Measurements from ENCODE around the gene TMEM26. TPM values are rescaled to one million over a fixed set of nuclear protein-coding genes. Genes with fewer than 3 reads are reported as not detected.
A peak's percentile ranks its signal among the peaks of the same experiment; 100 is the strongest.
"Not testable (repeated sequence)": the region's sequence is repeated elsewhere in the genome, so short reads cannot be mapped to it uniquely, and the experiment has no call there.

Gene TMEM26
- total RNA-seq, 2 donors from 2014 or later: 0.81 to 1.1 TPM

DNA sequence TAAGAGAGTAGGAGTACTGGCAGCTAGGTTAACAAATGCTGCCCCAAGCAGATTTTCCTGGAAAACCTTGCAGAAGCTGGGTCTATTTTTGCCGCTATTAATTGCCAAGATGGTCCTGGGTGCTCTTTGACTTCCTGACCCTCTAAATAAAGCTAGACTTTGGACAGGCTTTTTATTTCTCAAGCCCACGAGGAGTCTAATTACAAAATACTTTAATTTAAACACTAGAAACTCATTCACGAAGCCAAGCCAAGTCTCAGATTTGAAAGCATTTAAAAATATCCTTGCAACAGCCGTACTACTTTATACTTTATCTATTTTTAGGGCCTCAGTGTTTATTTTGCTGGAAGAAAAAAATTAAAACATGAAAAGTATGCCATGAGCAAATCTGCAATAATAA lies 45.1 kb downstream of the TMEM26 start:
- intact Hi-C loops (cut with DNase I): no loop called here
- DNase-seq (ENCODE audit: low spot score): no peak

DNA sequence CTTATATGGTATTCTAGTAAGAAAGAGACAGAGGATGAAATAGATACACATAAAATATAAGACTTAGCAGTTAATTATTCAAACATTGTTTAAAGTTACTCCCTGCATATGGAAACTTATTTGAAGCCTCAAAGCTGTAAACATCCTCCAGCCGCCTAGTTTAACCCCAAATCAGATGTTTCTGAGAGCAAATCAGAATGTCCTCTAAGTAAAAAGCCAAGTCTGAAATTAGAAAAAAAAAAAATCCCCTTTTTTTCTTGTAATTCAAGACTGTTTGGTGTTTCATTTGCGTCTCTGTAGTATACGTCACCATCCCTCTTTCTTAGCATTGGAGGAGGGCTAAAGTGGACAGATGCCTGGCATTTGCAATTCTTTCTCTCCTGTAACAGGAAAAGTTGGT lies 46.4 kb downstream of the TMEM26 start:
- DNase-seq (ENCODE audit: low spot score): no peak
- intact Hi-C loops (cut with DNase I): no loop called here

DNA sequence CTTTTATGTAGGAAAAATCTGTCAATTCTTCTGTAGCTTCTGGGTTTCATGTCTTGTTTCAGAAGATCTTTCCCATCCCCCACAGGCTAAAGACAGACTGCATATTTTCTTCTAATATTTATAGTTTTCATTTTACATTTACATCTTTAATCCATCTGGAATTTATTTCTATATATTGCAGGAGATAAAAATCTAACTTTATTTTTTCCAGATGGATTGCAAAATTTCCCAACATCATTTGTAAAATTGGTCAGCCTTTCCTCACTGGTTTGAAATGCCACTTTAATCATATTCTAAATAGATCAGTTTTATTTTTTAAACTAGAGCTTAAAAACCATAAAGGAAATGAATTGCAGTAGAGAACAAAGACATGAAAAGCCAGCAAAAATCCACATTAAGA lies 46.9 kb downstream of the TMEM26 start:
- no peak for DNase-seq (ENCODE audit: low spot score)
- intact Hi-C loops (cut with DNase I): no loop called here

DNA sequence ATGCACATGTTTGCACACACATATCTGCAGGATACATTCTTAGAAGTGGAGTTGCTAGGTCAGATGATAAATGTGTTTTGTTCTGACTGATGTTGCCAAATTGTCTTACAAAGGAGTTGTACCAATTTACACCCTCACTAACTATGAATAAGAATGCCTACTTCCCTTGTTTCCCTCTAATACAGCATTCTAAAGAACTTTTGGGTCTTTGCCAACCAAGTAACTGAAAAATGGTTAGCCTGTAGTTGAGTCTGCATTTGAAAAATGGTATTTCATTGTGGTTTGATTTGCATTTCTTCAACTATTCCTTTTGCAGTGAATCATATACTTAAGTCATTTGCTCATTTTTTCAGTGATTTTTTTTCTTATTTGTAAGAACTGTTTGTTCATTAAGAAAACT lies 48.4 kb downstream of the TMEM26 start:
- no peak for DNase-seq (ENCODE audit: low spot score)
- intact Hi-C loops (cut with DNase I): no loop called here

DNA sequence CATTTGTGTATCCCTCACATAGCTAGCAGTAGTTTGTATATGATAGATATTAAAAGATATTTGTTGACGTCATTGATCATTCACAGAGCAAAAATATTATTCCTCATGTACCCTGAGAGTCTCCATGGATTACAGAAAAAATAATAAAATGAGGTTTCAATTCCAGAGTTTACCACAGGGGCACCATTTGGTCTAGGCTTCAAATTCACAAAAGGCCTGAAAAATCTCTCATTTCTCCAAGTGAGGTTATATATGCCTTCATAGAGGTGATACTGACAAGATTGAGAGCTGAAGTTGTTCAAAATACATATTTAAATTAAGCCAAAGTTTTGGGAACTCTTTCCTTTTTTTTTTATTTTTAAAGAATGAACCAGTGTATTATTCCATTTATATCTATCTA lies 52.7 kb downstream of the TMEM26 start:
- DNase-seq (ENCODE audit: low spot score): no peak
- intact Hi-C loops (cut with DNase I): no loop called here

DNA sequence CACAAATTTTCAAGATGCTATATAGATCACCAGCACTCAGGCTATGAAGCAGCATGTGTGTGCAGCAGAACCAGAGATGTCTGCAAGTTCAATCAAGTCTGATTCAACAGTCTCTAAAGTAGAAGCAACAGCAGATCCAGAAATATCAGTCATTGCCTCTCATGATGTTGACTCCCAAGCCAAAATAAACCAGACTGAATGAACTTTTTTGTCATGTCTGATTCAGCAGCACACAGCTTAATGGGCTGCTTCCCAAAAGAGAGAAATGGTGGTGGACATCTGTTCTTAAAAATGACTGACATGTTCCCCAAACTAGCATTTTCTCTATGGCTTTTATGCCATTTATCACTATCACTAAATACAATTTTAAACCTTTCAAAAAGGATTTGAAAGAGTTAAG lies 53.8 kb downstream of the TMEM26 start:
- no peak for DNase-seq (ENCODE audit: low spot score)
- intact Hi-C loops (cut with DNase I): no loop called here

DNA sequence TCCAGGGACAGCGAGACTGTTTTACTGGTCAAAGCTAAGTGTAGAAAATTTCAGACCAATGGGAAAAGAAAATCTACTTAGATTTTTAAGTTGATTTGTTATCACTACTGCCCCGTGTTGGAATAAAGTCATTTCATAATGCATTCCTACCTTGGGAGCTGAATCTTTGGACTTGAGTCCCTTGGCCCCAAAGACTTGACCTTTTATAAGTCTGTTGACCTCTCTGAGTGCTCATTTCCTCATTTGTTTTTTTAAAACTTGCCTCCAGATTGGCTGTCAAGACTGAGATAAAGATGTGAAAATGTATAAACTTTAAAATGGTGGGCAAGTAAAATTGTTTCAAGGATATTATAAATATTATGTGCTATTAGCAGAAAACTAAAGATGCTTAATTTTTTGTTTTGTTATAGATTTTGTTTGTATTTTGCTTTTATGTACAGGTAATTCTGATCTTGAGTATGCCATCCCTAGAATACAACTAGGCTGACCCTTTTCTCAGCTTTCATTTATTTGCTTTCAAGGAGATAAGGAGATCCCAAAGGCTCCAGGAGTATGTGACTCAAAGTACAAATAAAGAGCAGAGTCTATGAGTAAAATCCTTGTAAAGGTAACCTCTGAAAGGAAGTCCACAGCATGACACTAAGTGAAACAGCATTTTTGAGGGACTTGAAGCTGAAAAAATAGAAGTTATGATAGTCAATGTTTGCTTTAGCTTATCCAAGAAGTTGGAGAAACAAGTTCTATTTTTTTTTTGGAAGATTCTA lies 54.6 kb downstream of the TMEM26 start:
- intact Hi-C loops (cut with DNase I): no loop called here
- no peak for DNase-seq (ENCODE audit: low spot score)

DNA sequence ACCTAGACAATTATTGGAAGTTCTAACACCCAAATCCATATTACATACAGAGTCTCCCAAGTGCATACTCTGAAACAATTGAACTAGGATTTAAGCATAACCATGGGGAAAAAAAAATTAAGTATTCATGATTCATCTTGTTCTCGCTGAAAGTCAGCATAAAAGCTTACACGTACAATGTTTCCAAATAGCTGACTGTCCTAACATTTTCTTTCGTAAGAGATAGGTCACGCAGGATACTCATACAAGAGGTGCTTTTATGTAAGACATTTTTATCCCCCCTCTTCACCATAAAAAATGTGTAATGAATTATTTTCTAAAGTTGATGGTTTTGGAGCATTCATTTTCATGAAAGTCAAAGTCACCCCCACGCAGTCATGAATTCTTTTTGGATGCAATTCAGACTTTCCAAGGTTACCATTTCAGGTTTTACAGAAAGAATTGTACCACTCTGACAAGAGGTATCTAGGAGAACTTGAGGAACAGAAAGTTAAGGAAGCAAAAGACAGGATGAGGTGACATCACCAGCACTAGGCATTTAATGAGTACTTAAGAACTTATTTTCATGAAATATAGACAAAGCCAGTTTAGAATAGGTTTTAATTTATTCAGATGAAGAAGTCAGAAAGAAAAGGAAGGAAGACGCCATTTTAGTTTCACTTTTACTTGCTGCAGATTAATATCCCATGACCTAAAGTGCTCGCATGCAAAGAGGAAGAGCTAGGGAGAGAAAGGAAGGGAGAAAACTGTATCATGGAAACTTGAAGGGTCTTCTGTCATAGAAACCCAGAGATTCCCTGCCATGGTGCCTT lies 55.8 kb downstream of the TMEM26 start:
- intact Hi-C loops (cut with DNase I): no loop called here
- no peak for DNase-seq (ENCODE audit: low spot score)

DNA sequence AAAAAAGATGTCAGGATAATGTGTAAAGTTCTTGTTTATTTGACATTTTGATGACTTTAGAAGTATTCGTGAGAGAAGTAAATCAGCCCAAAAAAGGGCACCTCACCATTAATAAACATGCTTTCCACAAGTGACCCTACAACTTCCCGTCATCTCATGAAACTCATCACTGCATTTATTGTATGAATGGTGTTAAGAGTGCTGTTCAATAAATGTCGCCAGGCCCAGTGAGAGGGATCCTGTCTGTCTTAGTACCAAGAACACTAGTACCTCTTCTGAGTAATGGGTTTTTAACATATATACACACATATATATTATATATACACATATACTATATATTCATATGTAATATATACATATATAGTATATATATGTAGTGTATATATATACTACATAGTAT lies 61.9 kb downstream of the TMEM26 start:
- no peak for DNase-seq (ENCODE audit: low spot score)
- intact Hi-C loops (cut with DNase I): no loop called here

DNA sequence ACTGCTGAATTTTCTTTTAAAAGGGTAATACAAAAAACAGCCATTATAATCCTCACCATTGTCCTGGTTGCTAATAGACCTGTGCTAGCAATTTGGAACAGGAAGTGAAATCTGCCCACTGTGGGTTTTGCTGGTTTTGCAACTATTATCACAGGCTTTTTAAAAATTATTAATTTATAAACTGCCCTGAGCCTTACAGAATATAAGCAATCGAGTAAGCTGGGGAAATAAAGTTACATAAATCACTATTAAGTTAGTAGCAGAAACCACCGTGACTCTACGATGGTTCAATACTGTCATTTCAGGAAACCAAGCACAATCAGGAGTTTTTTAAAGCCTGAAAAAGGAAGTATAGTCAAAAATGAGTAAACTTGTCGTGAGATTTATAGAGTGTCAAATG lies 62.3 kb downstream of the TMEM26 start:
- intact Hi-C loops (cut with DNase I): no loop called here
- DNase-seq (ENCODE audit: low spot score): no peak

DNA sequence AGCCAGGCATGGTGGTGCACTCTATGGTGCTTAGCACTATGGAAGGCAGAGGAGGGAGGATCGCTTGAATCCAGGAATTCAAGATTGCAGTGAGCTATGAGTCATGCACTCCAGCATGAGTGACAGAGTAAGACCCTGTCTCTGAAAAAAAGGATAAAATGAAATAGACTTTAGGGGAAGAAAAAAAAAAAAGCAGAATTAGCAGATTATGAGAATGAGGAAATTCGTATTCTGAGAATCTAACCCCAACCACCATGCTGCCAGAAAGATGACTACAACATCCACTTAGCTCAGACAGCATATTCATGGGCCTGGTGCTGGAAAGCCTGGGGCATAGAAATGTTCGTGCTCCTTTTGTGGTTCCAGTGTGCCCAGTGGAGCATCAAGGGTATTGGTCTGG lies 63.3 kb downstream of the TMEM26 start:
- intact Hi-C loops (cut with DNase I): no loop called here
- no peak for DNase-seq (ENCODE audit: low spot score)

DNA sequence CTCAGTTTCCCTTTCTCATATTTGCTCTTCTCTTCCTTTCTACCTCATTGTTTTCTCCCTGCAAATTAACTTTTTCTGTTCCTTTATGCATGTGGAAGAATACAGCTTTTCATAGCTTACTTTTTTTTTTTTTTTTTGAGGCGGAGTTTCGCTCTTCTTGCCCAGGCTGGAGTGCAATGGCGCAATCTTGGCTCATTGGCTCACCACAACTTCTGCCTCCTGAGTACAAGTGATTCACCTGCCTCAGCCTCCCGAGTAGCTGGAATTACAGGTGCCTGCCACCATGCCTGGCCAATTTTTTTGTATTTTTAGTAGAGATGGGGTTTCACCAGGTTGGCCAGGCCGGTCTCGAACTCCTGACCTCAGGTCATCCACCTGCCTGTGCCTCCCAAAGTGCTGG lies 64.2 kb downstream of the TMEM26 start:
- DNase-seq (ENCODE audit: low spot score); intact Hi-C loops (cut with DNase I): not testable (repeated sequence)

DNA sequence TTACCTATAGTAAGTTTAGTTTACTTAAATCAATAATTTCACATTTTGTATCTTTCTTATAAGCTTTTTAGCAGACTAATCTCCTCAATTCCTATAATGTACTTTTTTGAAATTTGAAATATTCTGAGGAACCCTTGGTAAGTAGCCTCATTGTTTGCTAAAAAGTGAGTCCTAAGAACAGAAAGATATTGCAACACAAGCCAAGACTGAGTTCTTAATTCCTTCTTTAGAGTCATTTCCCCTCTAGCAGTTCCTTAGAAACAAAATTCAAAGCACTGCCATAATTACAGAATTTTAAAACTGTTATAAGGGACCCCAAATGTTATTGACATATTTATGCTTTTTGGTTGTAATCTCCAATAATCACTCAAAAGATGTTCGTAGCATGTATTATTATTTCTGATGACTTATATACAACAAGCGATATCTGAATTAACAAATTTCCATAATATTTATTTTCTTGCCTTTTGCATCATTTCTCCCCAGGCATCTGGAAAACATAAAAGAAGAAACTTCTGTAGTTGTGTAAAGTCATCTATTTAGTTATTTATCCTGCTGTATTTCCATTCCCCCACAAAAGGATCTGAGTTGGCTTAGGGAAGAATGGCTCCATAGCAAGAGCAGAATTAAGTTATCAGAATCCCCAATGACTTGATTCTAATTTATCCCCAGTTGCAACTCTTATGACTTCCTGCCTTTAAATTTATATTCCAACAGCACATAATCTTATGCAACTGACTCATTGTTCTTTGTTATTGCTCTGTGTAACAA lies 67.8 kb downstream of the TMEM26 start:
- DNase-seq (ENCODE audit: low spot score): no peak
- intact Hi-C loops (cut with DNase I): no loop called here

DNA sequence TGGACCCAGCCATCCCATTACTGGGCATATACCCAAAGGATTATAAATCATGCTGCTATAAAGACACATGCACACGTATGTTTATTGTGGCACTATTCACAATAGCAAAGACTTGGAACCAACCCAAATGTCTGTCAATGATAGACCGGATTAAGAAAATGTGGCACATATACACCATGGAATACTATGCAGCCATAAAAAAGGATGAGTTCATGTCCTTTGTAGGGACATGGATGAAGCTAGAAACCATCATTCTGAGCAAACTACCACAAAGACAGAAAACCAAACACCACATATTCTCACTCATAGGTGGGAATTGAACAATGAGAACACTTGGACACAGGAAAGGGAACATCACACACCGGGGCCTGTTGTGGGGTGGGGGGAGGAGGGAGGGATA lies 72.0 kb downstream of the TMEM26 start:
- DNase-seq (ENCODE audit: low spot score); intact Hi-C loops (cut with DNase I): not testable (repeated sequence)

DNA sequence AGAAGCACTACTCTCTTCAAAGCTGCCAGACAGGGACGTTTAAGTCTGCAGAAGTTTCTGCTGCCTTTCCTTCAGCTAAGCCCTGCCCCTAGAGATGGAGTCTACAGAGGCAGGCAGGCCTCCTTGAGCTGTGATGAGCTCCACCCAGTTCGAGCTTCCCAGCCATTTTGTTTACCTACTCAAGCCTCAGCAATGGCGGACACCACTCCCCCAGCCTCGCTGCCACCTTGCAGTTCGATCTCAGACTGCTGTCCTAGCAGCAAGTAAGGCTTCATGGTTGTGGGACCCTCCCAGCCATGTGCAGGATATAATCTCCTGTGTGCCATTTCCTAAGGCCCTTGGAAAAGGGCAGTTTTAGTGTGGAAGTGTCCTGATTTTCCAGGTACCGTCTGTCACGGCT lies 74.3 kb downstream of the TMEM26 start:
- no peak for DNase-seq (ENCODE audit: low spot score)
- intact Hi-C loops (cut with DNase I): no loop called here

DNA sequence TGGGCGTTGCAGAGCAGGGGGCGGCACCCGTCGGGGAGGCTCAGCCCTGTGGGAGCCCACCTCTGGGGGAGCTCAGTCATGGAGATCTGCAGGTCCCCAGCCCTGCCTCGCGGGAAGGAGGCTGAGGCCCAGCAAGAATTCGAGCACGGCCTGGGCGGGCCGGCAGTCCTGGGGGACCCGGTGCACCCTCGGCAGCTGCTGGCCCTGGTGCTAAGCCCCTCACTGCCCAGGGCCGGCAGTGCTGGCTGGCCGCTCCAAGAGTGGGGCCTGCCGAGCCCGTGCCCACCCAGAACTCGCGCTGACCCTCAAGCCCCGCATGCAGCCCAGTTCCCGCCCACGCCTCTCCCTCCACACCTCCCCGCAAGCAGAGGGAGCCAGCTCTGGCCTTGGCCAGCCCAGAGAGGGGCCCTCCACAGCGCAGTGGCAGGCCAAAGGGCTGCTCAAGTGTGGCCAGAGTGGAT lies 76.2 kb downstream of the TMEM26 start:
- DNase-seq (ENCODE audit: low spot score): peak; percentile 71
- intact Hi-C loops (cut with DNase I): no loop called here

DNA sequence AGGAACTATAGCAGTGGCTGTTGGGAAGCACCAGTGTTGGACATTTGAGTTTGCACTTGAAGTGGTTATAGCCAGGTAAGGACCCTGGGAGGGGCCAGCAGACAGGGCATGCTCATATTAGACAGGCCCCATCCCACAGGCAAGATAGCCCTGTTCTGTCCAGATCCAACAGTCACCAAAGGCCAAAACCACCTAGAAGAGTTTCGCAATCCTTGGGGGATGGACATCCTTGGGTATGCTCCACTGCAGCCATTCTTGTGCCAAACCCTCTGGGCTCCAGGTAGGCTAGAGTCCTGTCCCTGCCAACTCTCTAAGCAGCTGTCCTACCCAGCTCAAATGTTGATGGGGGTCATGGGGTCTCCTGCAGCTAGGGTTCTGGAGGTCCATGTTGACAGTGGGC lies 76.8 kb downstream of the TMEM26 start:
- intact Hi-C loops (cut with DNase I): no loop called here
- DNase-seq (ENCODE audit: low spot score): no peak

DNA sequence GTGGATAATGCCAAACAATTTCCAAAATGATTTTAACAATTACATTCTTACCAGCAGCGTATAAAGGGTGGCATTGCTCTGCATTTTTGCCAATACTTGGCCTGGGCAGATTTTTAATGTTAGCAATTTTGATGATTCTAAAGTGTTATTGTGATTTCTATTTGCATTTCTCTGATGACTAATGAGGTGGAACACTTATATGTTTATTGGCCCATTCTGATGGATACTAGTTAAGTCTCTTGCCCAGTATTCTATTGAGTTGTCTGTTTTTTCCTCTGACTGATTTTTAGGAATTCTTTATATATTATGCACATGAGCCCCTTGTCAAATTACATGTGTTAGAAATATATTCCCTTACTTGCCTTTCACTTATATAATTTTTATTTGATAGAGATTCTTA lies 86.8 kb downstream of the TMEM26 start:
- intact Hi-C loops (cut with DNase I): no loop called here
- no peak for DNase-seq (ENCODE audit: low spot score)

DNA sequence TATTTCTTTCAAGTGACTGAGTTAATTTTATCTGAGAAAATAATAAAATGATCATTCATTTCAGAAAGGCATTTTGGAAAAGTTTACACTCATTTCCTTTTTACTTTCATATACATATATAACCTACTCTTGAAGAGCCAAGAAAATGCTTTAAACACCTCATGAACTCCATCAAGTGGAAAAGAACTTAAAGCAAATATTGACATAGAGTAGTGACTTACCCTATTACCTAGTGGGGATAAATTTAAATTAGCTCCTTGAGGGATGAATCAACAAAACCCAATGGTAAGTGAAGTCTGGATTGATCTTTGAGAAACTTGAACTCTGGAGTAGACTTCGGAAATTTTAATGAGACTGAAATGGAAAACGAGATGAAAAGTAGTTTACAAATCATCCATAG lies 88.6 kb downstream of the TMEM26 start:
- no peak for DNase-seq (ENCODE audit: low spot score)
- intact Hi-C loops (cut with DNase I): no loop called here

DNA sequence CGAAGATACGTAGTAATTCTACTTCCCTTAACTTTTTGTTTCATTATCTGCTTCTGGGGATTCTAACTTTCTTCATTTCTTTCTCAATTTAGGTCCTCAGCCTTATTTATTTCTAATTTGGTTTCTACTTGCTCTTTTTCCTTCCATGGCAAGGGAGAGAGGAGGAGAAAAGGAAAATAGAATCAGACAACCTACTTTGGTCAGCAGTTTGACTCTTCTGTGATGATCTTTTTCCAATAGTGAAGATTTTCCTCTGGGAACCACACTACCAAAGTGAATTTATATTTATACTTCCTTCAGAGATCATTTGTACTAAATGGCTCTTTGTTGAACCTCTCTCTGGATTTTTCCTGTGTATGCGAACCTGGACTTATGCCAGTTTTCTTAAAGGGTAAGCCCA lies 90.2 kb downstream of the TMEM26 start:
- DNase-seq (ENCODE audit: low spot score): no peak
- intact Hi-C loops (cut with DNase I): no loop called here

Data from posterior vena cava (tissue), 2 donors.